ENCODE data around the gene UBAC2.

UBAC2 gene

DNA sequence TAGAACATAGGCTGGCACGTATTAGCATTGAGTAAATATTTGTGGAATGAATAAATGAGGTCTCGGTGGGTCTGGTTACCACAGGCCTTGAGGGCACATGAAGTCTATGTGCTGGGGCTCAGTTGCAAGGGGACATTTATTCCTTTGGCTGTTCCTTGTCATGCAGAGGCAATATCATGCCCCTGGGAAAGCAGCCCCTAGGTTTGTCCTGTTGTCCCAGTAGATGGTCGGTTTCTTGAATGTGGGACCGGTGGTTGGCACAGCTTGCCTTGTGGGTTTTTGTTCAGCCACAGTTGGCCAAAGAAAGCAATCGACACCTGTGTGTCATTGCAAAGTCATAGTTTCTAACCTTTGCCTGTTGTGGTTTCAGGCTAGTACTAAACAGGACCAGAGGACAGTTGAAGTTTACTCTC is 131.2 kb downstream of the UBAC2 start:
- Histone ChIP-seq H3K9ac (ENCODE audit: low read length) (no peak overlapping the region), H3K4me1 (ENCODE audit: control insufficient read depth, insufficient read depth, low read length) (no peaks in the 10 kb centered on the region), H3K4me3 (ENCODE audit: low read length) (no peak overlapping the region), H3K36me3 (ENCODE audit: control insufficient read depth, insufficient read depth, low read length) (no peaks in the 10 kb centered on the region), H3K9me3 (ENCODE audit: control insufficient read depth, low read length) (no peaks in the 10 kb centered on the region), H3K27me3 (ENCODE audit: control insufficient read depth, insufficient read depth, low read length) (no peaks in the 10 kb centered on the region)

DNA sequence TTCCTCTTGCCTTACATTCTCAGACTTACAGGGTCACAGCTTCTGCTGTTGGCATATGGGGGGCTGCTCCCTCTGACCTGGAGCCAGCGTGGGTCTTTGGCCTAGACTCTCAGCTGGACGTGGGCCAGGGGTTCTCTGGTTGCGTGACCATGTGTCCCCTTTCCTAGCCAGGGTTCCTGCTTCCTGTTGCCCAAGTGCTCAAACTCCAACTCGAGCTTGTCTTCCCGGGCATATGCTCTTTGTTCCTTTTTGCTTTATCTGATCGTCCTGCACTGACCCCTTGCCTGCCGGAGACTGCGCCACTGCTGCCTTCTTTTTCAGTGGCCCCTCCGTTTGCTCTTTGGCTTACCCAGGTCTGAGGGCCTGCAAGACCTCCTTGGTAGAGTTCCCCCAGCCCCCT is 131.8 kb downstream of the UBAC2 start:
- H3K4me1 ChIP-seq (ENCODE audit: control insufficient read depth, insufficient read depth, low read length): no peaks in the 10 kb centered on the region

DNA sequence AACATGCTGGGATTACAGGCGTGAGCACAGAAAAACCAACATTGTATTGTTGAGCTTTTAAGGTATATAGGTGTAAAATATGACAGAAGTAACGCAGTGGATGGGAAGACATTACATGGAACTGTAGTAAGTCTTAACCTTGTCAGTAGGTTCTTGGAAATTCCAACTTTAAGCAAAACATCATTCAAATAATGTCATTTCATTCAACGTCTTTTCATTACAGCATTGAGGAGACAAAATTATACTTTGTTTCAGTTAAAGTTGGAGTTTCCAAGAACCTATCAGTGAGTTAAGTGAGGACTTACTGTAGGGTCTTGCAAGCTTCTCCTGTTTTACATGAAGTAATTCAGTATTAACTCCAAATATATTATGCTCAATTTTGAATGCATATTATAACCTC is 133.6 kb downstream of the UBAC2 start:
- Histone ChIP-seq H3K36me3 (ENCODE audit: control insufficient read depth, insufficient read depth, low read length) (no peaks in the 10 kb centered on the region), H3K9me3 (ENCODE audit: control insufficient read depth, low read length) (no peaks in the 10 kb centered on the region), H3K27me3 (ENCODE audit: control insufficient read depth, insufficient read depth, low read length) (no peaks in the 10 kb centered on the region)

More for the DNA sequence above, 131.8 kb downstream of the UBAC2 start:
- Histone ChIP-seq H3K9me3 (ENCODE audit: control insufficient read depth, low read length) (no peaks in the 10 kb centered on the region), H3K36me3 (ENCODE audit: control insufficient read depth, insufficient read depth, low read length) (no peaks in the 10 kb centered on the region), H3K4me3 (ENCODE audit: low read length) (no peak overlapping the region), H3K9ac (ENCODE audit: low read length) (no peak overlapping the region), H3K27me3 (ENCODE audit: control insufficient read depth, insufficient read depth, low read length) (no peaks in the 10 kb centered on the region)

DNA sequence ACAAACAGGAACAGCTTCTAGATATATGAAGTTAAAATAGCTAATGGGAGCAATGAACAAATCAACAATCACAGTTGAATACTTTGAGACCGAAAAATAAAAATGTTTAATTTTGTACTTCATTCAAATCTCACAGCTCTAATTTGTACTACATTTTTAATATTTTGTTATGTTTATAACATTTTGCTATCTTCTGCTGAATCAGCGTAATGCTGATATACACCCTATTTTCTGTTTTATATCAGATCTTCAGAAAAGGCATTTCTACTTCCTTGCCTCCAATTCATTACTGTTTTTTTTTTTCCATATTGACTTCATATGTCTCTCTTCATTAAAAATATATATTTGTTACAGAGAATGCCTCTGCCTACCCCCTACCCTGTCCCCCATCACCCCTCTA is 134.4 kb downstream of the UBAC2 start:
- H3K9ac ChIP-seq (ENCODE audit: low read length): no peak overlapping the region
- no peaks in the 10 kb centered on the region for H3K36me3 ChIP-seq (ENCODE audit: control insufficient read depth, insufficient read depth, low read length)
- H3K4me3 ChIP-seq (ENCODE audit: low read length): no peak overlapping the region
- H3K9me3 ChIP-seq (ENCODE audit: control insufficient read depth, low read length): no peaks in the 10 kb centered on the region
- no peaks in the 10 kb centered on the region for H3K27me3 ChIP-seq (ENCODE audit: control insufficient read depth, insufficient read depth, low read length)
- H3K4me1 ChIP-seq (ENCODE audit: control insufficient read depth, insufficient read depth, low read length): no peaks in the 10 kb centered on the region

More for the DNA sequence above, 133.6 kb downstream of the UBAC2 start:
- H3K4me3 ChIP-seq (ENCODE audit: low read length): no peak overlapping the region
- H3K4me1 ChIP-seq (ENCODE audit: control insufficient read depth, insufficient read depth, low read length): no peaks in the 10 kb centered on the region
- H3K9ac ChIP-seq (ENCODE audit: low read length): no peak overlapping the region

DNA sequence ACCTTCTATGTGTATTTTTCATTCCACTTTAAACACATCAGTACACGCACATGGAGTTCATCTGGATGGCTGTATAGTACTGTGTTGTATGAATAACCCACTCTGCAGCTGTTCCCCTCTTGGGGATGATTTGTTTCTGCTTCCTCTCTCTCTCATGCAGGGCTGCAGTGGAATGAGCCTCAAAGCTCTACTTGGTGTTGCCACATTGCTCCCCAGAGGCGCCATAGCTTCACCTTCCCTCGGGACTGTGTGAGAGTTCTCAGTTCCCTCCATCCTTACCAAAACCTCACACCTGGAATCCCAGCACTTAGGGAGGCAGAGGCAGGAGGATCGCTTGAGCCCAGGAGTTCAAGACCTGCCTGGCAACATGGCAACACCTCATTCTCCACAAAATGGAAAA is 134.9 kb downstream of the UBAC2 start:
- Histone ChIP-seq H3K9me3 (ENCODE audit: control insufficient read depth, low read length) (no peaks in the 10 kb centered on the region), H3K4me3 (ENCODE audit: low read length) (no peak overlapping the region), H3K36me3 (ENCODE audit: control insufficient read depth, insufficient read depth, low read length) (no peaks in the 10 kb centered on the region), H3K27me3 (ENCODE audit: control insufficient read depth, insufficient read depth, low read length) (no peaks in the 10 kb centered on the region), H3K4me1 (ENCODE audit: control insufficient read depth, insufficient read depth, low read length) (no peaks in the 10 kb centered on the region), H3K9ac (ENCODE audit: low read length) (no peak overlapping the region)

DNA sequence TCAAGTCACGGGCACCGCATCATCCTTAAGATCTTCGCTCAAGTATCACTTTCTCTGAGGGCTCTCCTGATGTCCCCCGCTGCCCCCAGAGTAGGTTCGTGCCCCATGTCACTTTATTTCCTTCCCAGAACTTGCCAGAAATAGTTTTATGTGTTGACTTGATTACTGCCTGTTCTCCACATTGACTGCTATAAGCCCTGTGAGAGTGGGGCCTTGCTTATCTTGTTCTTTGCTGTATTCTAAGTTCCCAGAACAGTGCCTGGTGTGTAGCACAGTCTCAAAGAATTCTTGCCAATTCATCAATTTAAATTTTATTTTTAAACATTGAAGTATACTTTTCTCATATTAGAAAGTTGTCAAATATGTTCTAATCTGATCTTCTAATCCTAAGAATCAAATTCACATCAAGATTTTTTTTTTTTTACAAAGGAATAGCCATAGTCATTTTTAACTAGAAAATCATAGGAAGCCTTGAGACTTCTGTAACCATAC is 138.6 kb downstream of the UBAC2 start:
- no peaks in the 10 kb centered on the region for H3K4me1 ChIP-seq (ENCODE audit: control insufficient read depth, insufficient read depth, low read length)
- no peak overlapping the region for H3K4me3 ChIP-seq (ENCODE audit: low read length)
- H3K9me3 ChIP-seq (ENCODE audit: control insufficient read depth, low read length): no peaks in the 10 kb centered on the region
- no peak overlapping the region for H3K9ac ChIP-seq (ENCODE audit: low read length)
- no peaks in the 10 kb centered on the region for H3K27me3 ChIP-seq (ENCODE audit: control insufficient read depth, insufficient read depth, low read length)
- peaks cover 9% of the 10 kb centered on the region for H3K36me3 ChIP-seq (ENCODE audit: control insufficient read depth, insufficient read depth, low read length)

DNA sequence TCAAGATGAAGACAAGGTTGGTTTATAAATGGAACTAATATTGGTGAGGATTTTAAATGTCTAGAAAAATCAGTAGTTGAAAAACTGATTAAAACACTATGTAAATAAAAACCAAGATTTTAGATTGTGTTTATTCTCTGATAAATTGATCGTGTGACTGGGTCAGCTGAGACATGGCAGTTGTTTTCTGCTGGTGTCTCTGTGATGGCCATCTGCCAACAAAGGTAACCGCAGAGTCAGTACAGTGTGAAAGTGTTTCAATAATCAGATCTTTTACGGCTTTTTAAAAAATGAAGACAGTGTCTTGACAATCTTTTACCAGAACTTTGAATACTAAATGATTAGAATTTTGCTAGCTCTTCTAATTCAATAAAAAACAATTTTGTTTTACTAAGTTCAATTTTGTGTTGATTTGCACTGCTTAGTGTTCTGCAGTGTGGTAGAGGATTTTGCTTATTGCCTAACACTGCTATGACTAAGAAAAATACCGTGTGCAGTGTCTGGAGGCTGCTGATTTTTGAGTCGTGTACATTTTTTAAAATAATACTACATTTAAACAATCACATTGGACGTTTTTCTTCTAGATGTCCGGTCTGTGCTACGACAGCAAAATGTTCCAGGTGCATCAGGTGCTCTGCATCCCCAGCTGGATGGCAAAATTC is 139.2 kb downstream of the UBAC2 start:
- H3K9ac ChIP-seq (ENCODE audit: low read length): no peak overlapping the region
- no peaks in the 10 kb centered on the region for H3K4me1 ChIP-seq (ENCODE audit: control insufficient read depth, insufficient read depth, low read length)

DNA sequence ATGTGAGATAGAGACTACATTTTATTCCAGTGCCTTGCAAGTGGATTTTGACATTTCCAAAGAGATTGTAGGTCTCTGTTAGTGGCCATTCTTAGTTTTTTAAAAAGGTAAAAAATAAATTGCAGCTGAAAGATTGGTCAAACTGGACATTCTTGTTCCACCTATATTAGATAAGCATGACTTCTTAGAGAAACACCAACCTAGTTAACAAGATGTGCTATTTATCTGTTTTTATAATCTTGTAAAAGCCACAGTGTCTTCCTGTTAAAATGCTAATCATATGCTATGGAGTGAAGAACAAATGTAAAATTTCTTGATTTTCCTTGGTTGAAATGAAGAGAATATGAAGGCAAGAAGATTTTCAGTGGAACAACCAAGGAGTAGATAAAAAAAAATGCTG is 140.0 kb downstream of the UBAC2 start:
- Histone ChIP-seq H3K4me3 (ENCODE audit: low read length) (no peak overlapping the region), H3K9me3 (ENCODE audit: control insufficient read depth, low read length) (no peaks in the 10 kb centered on the region), H3K27me3 (ENCODE audit: control insufficient read depth, insufficient read depth, low read length) (no peaks in the 10 kb centered on the region), H3K9ac (ENCODE audit: low read length) (no peak overlapping the region), H3K4me1 (ENCODE audit: control insufficient read depth, insufficient read depth, low read length) (no peaks in the 10 kb centered on the region), H3K36me3 (ENCODE audit: control insufficient read depth, insufficient read depth, low read length) (peaks cover 9% of the 10 kb centered on the region)

More for the DNA sequence above, 139.2 kb downstream of the UBAC2 start:
- Histone ChIP-seq H3K4me3 (ENCODE audit: low read length) (no peak overlapping the region), H3K36me3 (ENCODE audit: control insufficient read depth, insufficient read depth, low read length) (peaks cover 9% of the 10 kb centered on the region), H3K9me3 (ENCODE audit: control insufficient read depth, low read length) (no peaks in the 10 kb centered on the region), H3K27me3 (ENCODE audit: control insufficient read depth, insufficient read depth, low read length) (no peaks in the 10 kb centered on the region)

DNA sequence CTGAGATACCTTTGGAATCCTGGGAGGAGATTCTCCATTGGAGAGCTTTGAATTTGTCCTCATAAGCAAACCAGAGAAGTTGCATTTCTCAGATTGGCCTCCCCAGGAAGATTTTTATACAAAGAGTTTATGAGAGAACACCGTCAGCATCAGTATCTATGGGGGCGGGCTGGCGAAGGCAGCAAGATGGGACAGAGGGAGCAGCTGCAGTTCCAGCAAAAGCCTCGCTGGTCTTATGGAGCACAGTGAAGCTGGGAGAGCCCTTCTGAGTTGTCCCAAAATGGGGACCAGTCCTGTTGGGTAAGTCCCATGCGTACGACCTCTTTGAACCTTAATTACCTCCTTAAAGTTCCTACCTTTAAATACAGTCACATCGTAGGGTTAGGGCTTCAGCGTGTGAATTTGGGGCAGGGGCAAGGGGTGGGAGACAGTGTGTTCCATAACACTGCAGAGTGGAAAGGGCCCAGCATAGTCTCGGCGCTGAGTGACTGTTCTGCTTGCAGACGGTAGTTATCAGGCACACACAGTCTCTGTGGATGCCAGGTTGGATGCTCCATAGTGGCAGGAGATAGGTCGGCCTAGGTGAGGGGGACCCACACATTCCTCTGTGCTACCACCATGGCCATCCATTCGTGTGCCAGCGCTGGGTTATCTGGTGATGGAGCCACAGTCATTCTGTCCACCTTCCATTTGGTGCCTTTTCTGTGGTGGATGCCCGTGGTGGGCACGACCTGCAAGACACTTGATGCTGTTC is 141.5 kb downstream of the UBAC2 start:
- no peaks in the 10 kb centered on the region for H3K9me3 ChIP-seq (ENCODE audit: control insufficient read depth, low read length)
- H3K4me3 ChIP-seq (ENCODE audit: low read length): no peak overlapping the region
- H3K36me3 ChIP-seq (ENCODE audit: control insufficient read depth, insufficient read depth, low read length): peaks cover 9% of the 10 kb centered on the region
- H3K9ac ChIP-seq (ENCODE audit: low read length): no peak overlapping the region
- H3K27me3 ChIP-seq (ENCODE audit: control insufficient read depth, insufficient read depth, low read length): no peaks in the 10 kb centered on the region
- H3K4me1 ChIP-seq (ENCODE audit: control insufficient read depth, insufficient read depth, low read length): no peaks in the 10 kb centered on the region

DNA sequence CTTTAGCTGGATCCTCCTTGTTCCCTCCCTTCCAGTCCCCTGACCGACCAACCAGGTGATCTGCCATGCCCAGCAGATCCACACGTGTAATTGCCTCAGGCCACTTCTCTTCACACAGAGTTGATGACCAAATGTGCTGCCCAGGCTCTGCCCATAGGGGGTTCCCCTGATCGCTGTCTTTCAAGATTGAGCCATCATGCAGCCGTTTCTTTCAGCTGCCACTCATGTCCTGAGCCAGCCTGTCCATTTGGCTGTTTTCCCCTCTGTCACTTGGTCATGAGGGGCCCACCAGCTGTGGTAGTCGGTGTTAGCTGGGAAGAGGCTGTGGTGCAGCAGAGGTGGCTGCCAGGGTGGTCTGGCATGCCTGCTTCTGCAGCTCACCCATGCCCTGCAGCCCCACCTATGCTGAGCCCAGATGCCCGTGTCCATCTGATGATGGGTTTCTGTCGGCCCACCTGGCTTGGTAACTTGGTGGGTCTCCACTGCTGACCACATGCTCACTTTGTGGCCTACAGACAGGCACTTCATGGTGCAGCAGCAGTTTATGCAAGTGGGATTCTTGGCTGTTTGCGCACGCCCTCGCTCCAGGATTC is 142.2 kb downstream of the UBAC2 start:
- Histone ChIP-seq H3K9ac (ENCODE audit: low read length) (no peak overlapping the region), H3K4me3 (ENCODE audit: low read length) (no peak overlapping the region), H3K27me3 (ENCODE audit: control insufficient read depth, insufficient read depth, low read length) (no peaks in the 10 kb centered on the region), H3K4me1 (ENCODE audit: control insufficient read depth, insufficient read depth, low read length) (no peaks in the 10 kb centered on the region), H3K9me3 (ENCODE audit: control insufficient read depth, low read length) (no peaks in the 10 kb centered on the region), H3K36me3 (ENCODE audit: control insufficient read depth, insufficient read depth, low read length) (peaks cover 9% of the 10 kb centered on the region)

DNA sequence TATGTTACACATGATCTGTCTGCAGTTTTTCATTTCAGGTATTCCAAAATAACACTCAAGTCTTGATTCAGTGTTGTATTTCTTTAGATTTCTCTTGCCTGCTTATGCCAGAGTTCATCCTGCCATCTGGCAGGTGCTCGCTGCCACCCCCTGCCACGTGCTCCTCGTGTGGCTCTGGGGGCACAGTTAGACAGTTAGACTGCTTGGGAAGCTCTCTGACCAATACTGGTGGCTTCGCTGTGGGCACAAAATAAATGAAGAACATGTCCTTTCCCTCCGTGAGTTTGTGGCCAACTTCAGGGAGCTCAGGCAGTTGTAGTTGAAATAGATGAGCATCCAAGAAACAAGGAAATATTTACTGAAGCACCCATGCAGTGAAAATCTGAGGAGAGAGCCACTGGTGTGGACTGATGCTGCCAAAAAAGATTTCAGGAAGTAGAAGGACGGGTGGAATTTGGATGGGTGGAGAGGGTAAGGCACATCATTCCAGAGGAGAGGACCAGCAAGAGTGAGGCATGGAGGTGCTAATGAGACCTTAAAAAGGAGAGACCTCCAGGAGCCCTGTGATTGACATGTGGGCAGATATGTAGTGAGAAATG is 144.1 kb downstream of the UBAC2 start:
- H3K36me3 ChIP-seq (ENCODE audit: control insufficient read depth, insufficient read depth, low read length): peaks cover 9% of the 10 kb centered on the region
- no peaks in the 10 kb centered on the region for H3K9me3 ChIP-seq (ENCODE audit: control insufficient read depth, low read length)
- no peaks in the 10 kb centered on the region for H3K4me1 ChIP-seq (ENCODE audit: control insufficient read depth, insufficient read depth, low read length)

DNA sequence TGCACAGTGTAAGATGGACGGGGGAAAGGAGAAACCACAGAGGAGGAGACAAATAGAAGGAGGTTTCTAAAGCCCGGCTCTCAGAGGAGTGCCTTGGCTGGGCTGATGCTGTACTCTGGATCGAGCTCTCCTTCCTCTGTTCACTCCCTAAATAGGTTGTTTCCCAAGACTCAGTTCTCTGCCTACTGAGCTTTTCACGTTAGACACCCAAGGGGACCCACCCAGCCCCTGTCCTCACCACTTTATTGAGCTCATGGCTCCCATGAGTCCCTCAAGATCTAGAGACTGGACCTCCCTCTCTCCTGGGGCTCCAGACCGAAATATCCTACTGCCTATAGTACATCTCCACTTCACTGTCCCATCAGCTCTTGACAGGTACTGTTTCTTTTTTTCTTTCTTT is 144.7 kb downstream of the UBAC2 start:
- Histone ChIP-seq H3K27me3 (ENCODE audit: control insufficient read depth, insufficient read depth, low read length) (no peaks in the 10 kb centered on the region), H3K4me3 (ENCODE audit: low read length) (no peak overlapping the region), H3K9ac (ENCODE audit: low read length) (no peak overlapping the region), H3K4me1 (ENCODE audit: control insufficient read depth, insufficient read depth, low read length) (no peaks in the 10 kb centered on the region), H3K36me3 (ENCODE audit: control insufficient read depth, insufficient read depth, low read length) (peaks cover 9% of the 10 kb centered on the region), H3K9me3 (ENCODE audit: control insufficient read depth, low read length) (no peaks in the 10 kb centered on the region)

More for the DNA sequence above, 144.1 kb downstream of the UBAC2 start:
- Histone ChIP-seq H3K4me3 (ENCODE audit: low read length) (no peak overlapping the region), H3K9ac (ENCODE audit: low read length) (no peak overlapping the region), H3K27me3 (ENCODE audit: control insufficient read depth, insufficient read depth, low read length) (no peaks in the 10 kb centered on the region)
